Duodenal mucosa (tissue), 2 donors: Measurements from ENCODE around the gene HCN4.

Experiments used
- H3K27ac ChIP-seq: one replicate; pipeline ENCODE4 v1.7.0; 2013; ENCODE audit warnings: low read depth, low read length
- H3K27me3 ChIP-seq, 2 donors: one replicate each; pipeline ENCODE4 v1.7.0; 2013; ENCODE audit warnings: low read length in 2 of 2, control low read depth in 1 of 2; ENCODE audit not compliant: insufficient read depth in 2 of 2, control insufficient read depth in 1 of 2
- H3K36me3 ChIP-seq, 2 donors: one replicate each; pipeline ENCODE4 v1.7.0; 2013; ENCODE audit warnings: low read length in 2 of 2, control low read depth in 1 of 2; ENCODE audit not compliant: insufficient read depth in 2 of 2, control insufficient read depth in 1 of 2
- H3K4me1 ChIP-seq, 2 donors: one replicate each; pipeline ENCODE4 v1.7.0; 2013; ENCODE audit warnings: low read length in 2 of 2, control low read depth in 1 of 2; ENCODE audit not compliant: insufficient read depth in 2 of 2, control insufficient read depth in 1 of 2
- H3K4me3 ChIP-seq, 2 donors: one replicate each; pipeline ENCODE4 v1.7.0; 2013; ENCODE audit warnings: low read length in 2 of 2, low read depth in 1 of 2
- H3K9ac ChIP-seq, 2 donors: one replicate each; pipeline ENCODE4 v1.7.0; 2013; ENCODE audit warnings: low read length in 2 of 2, low read depth in 1 of 2
- H3K9me3 ChIP-seq, 2 donors: one replicate each; pipeline ENCODE4 v1.7.0; 2013; ENCODE audit warnings: low read length in 2 of 2, control low read depth in 1 of 2; ENCODE audit not compliant: control insufficient read depth in 1 of 2

HCN4 gene

DNA sequence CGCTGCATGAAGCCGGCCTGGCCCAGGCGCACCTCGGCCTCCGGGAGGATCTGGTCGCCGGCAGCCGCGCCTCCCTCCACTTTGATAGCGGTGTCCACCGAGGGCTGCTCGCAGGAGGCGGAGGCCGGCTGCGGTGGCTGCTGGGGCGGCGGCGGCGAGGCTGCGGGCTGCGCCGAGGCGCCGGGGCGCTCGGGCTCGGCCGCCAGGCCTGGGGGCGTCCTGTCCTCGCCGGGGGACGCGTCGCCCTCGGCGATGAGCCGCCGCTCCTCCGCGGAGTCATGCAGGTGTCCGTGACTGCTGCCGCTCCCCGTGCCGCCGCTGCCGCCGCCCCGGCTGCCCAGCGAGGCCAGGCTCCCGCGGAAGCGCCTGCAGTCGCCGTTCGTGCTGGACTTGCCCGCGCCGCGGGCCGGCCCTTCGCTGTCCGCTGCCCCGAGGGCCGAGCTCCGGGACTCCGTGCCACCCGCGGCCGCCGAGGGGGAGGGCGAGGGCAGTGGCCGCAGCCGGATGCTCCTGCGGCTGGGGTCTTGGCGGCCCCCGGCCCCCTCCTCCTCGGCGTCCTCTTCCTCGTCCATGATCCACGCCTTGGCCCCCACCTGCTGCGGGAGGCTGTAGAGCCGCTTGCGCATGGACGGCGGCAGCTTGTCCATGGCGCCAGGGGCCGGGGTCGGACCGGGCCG, 996 bp downstream of the HCN4 start:
- H3K4me3 ChIP-seq, result peak overlapping the region in 1 of 2 donors; percentile 16
- no peak overlapping the region for H3K27ac ChIP-seq
- no peaks in the 10 kb centered on the region for H3K36me3 ChIP-seq
- peaks cover 0 to 5% of the 10 kb centered on the region in 2 donors for H3K4me1 ChIP-seq
- H3K27me3 ChIP-seq, result peaks cover 42 to 60% of the 10 kb centered on the region in 2 donors
- H3K9ac ChIP-seq, result no peak overlapping the region
- no peaks in the 10 kb centered on the region for H3K9me3 ChIP-seq

DNA sequence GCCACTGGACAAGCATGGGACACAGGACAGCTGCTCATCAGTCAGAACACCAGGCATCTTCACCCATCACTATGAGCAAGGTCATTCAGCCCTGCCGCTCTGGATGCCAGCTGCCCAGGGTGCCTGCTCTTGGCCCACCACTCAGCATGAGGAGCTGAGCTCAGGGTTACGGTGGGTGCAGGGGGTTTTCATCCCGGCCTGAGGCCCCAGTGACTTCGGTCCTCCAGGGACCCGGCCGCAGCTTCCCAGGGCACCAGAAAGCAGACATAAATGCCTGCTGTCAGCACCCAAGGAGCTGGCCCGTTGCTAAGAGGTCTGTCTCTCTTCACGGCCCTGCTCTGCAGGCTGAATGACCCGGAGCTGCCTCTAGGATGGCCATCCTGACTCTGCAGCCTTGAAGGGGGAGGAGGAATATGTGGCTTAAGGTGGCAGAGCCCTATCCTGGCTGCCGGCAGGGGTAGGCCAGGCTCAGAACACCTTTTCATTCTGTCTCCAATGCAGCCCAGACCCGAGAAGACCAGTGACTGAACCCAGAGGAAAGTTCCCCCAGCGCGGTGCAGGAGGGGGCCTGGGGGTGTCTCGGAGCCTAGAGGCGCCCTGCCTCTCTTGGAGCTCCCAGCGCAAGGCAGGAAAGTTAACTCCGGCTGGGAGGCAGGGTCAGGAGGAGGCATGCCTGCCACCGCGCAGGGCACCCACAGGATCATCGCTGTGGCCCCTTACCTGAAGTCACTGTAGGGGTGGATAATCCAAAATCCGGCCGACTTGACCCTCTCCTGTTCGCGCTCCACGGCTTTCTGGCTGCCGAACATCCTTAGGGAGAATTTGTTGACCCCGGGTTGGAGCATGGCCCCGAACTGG, 1.8 kb downstream of the HCN4 start:
- Histone ChIP-seq H3K27ac (no peak overlapping the region), H3K4me3 (no peak overlapping the region)

DNA sequence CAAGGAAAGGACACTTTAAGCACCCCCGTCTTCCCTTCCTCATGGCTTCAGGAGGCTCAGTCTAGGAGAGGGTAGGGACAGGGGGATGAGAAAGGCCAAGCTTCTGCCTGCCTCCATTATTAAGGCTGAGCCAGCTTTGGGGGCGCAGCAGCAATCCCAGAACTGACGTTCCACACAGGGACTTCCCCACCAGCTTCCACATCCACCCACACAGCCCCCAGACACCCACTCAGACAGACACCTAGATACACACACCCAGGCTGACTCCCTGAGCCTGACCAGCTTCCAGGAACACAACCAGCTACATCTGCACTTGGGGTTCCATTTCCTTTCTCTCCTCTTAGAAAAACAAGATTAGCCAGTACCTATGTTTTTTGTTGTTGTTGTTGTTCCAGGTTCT, 4.7 kb downstream of the HCN4 start:
- no peaks in the 10 kb centered on the region for H3K36me3 ChIP-seq
- no peak overlapping the region for H3K4me3 ChIP-seq
- no peak overlapping the region for H3K9ac ChIP-seq
- H3K27ac ChIP-seq, result no peak overlapping the region
- peaks cover 7 to 8% of the 10 kb centered on the region in 2 donors for H3K4me1 ChIP-seq
- no peaks in the 10 kb centered on the region for H3K9me3 ChIP-seq
- H3K27me3 ChIP-seq, result peaks cover 29 to 32% of the 10 kb centered on the region in 2 donors

More for the DNA sequence above, 1.8 kb downstream of the HCN4 start:
- Histone ChIP-seq H3K27me3 (peaks cover 46 to 60% of the 10 kb centered on the region in 2 donors), H3K9me3 (no peaks in the 10 kb centered on the region), H3K9ac (no peak overlapping the region), H3K4me1 (peaks cover 0 to 5% of the 10 kb centered on the region in 2 donors), H3K36me3 (no peaks in the 10 kb centered on the region)

DNA sequence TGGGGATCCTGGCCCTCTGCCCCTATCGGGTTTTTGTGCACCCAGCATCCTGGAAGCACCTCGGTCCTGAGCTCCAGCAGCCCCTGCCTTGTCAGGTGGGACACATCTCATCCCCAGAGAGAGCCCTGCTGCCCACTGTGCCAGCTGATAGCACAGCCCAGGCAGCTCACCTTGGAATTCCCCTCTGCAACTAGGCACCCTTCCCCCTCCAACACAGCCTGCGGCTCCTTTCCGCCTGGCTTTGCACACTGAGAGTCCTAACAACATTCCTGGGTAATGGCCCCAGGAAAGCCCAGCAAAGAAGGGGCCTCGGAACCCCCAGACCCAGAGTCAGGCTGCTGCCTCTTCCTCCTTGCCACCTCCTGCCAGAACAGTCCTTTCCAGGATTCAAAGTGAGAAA, 5.9 kb downstream of the HCN4 start:
- no peak overlapping the region for H3K27ac ChIP-seq
- peaks cover 18 to 19% of the 10 kb centered on the region in 2 donors for H3K4me1 ChIP-seq
- no peaks in the 10 kb centered on the region for H3K9me3 ChIP-seq
- H3K9ac ChIP-seq, result no peak overlapping the region
- H3K27me3 ChIP-seq, result peaks cover 27 to 29% of the 10 kb centered on the region in 2 donors
- H3K4me3 ChIP-seq, result no peak overlapping the region
- no peaks in the 10 kb centered on the region for H3K36me3 ChIP-seq

DNA sequence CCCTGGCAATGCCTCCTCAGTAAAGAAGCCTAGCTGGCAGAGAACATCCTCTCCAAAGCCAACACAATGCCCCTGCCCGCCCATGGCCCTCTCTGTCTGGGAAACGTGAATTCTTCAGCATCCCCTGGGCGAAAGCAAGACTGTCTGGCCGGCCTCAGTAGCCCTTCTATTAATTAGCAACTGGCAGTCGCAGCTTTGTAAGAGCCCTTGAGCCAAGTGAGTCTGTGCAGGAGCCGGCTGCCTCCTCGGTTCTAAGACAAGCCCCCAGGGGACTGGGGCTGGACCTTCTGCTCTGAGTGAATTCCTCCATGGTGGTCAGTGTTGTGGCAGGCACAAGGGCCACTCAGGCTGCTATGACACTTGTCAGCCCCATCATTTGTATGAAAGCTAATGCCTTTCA, 7.4 kb downstream of the HCN4 start:
- H3K9ac ChIP-seq, result no peak overlapping the region
- H3K4me1 ChIP-seq, result peaks cover 21% of the 10 kb centered on the region in 2 donors
- no peak overlapping the region for H3K27ac ChIP-seq
- no peaks in the 10 kb centered on the region for H3K9me3 ChIP-seq
- peaks cover 15 to 20% of the 10 kb centered on the region in 2 donors for H3K27me3 ChIP-seq
- H3K4me3 ChIP-seq, result no peak overlapping the region
- H3K36me3 ChIP-seq, result no peaks in the 10 kb centered on the region

DNA sequence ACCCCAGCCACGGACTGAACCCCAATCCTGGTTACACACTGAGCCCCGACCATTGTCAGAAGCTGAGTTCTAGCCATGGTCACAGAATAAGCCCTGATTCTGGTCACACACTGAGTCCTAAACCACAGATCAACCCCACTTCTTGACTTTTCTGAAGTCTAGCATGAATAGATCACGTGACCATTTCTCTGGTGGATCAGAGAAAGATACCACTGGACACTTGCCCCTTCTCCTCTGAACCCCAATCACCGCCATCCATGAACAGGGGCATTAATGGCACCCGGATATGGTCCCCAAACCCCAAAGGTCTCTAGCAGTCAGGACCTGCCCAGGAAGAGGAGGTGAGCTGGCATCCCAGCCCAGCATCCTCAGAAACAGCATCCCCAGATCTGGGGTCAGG, 9.1 kb downstream of the HCN4 start:
- Histone ChIP-seq H3K36me3 (no peaks in the 10 kb centered on the region), H3K27ac (no peak overlapping the region), H3K4me3 (no peak overlapping the region), H3K9me3 (no peaks in the 10 kb centered on the region), H3K27me3 (peaks cover 6 to 12% of the 10 kb centered on the region in 2 donors), H3K4me1 (peaks cover 21% of the 10 kb centered on the region in 2 donors), H3K9ac (no peak overlapping the region)

DNA sequence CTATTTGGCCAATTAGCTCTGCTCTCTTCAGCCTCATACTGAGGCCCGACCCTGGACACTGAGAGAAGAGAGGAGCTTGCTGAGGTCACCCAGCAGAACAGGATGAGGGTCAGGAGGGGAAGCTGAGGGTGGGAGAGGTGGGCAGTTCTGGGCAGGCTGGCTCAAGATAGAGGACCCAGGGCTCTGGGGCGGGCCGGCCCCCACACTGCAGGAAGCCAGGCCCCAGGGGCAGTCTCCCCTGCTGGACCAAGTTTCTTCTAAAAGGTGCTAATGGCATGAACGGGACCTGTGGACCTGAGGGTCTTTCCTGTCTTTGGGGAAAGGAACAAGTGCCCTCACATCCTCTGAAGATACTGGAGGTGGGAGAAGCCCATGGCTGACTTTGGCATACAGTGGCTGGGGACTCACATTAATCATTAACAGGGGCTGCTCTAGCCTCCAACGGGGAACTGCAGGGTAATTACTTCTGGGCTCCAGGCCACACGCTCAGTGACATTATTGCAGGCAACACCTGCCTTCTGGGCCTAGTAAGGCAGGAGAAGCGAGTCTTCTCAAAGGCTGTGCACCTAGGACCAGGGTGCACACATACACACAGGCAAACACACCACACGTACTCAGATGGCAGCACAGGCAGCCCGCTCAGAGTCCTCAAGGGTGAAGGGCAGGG, 10.6 kb downstream of the HCN4 start:
- H3K4me1 ChIP-seq, result peaks cover 21% of the 10 kb centered on the region in 2 donors
- no peak overlapping the region for H3K27ac ChIP-seq
- no peaks in the 10 kb centered on the region for H3K36me3 ChIP-seq
- H3K4me3 ChIP-seq, result no peak overlapping the region
- H3K9me3 ChIP-seq, result no peaks in the 10 kb centered on the region
- peaks cover 3 to 12% of the 10 kb centered on the region in 2 donors for H3K27me3 ChIP-seq
- no peak overlapping the region for H3K9ac ChIP-seq

DNA sequence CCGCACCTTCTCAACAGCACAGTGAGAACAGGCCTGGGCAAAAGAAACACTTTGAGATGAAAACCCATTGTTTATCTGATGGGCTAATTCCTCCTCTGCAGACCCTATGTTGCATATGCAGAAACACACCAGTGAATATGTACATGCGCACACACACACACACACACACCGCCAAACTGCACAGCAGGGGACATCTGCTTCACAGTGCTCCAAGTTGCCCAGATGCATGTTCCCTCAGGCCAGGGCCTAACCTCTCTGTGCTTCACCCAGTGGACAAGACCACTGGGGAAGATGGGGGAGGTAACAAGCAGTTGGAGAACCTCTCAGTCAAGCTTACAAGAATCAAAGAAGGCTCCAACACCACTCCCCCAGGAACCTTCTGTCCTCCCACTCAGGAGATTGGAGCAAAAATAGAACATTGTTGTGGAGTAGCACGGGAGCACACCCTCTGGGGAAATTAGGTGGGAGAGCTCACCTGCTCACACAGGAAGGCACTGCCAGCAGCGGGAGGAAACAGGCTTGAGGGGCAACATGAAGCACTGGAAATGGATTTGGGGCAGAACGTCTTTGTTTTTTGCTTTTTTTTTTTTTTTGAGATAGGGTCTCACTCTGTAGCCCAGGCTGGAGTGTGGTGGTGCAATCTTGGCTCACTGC, 13.0 kb downstream of the HCN4 start:
- no peak overlapping the region for H3K4me3 ChIP-seq
- H3K9me3 ChIP-seq, result no peaks in the 10 kb centered on the region
- H3K27ac ChIP-seq, result no peak overlapping the region
- peaks cover 21% of the 10 kb centered on the region in 2 donors for H3K4me1 ChIP-seq
- peaks cover 0 to 3% of the 10 kb centered on the region in 2 donors for H3K27me3 ChIP-seq
- H3K9ac ChIP-seq, result no peak overlapping the region
- H3K36me3 ChIP-seq, result no peaks in the 10 kb centered on the region

DNA sequence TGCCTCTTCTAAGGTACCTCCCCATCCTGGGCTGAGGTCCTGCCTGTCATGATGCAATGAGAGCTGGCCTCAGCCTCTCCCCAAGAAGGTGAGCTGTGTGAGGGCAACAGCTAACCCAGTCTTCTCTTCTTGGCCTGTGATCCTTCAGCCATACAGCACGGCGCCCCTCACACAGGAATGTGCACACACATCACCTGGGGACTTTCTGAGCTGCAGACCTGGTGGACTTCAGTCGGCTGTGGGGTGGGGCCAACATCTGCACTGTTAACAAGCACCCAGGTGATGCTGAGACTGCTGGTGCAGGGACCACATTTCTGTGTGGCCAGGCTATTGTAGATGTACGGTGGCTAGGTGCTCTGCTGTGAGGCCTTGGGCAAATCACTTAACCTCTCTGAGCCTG, 14.5 kb downstream of the HCN4 start:
- Histone ChIP-seq H3K27ac (no peak overlapping the region), H3K4me1 (peaks cover 15 to 16% of the 10 kb centered on the region in 2 donors), H3K4me3 (no peak overlapping the region), H3K9ac (no peak overlapping the region), H3K9me3 (no peaks in the 10 kb centered on the region), H3K36me3 (no peaks in the 10 kb centered on the region), H3K27me3 (peaks cover 0 to 3% of the 10 kb centered on the region in 2 donors)
